H9 (cell line): ENCODE results near the gene WIZ. TPM values are rescaled to one million over a fixed set of nuclear protein-coding genes. Genes with fewer than 3 reads are reported as not detected.
"Not testable (repeated sequence)": the region's sequence is repeated elsewhere in the genome, so short reads cannot be mapped to it uniquely, and the experiment has no call there.

Source experiments
- DNase-seq: peaks from one replicate; pipeline ENCODE4 v3.0.0-alpha.2; 2017
- H2AFZ ChIP-seq: one replicate; pipeline ENCODE4 v1.6.1; 2013; ENCODE audit warnings: mild to moderate bottlenecking, low read length, control low read depth, moderate library complexity
- H2AK5ac ChIP-seq: 2 replicates; pipeline ENCODE4 v1.6.1; 2013; ENCODE audit warnings: low read length, control low read depth, mixed read lengths; ENCODE audit not compliant: insufficient read length
- H2BK120ac ChIP-seq: one replicate; pipeline ENCODE4 v1.6.1; 2013; ENCODE audit warnings: low read depth, mild to moderate bottlenecking, low read length, control low read depth, inconsistent platforms; ENCODE audit not compliant: poor library complexity, severe bottlenecking
- H2BK12ac ChIP-seq: 2 replicates; pipeline ENCODE4 v1.6.1; 2013; ENCODE audit warnings: low read length, control low read depth, mixed read lengths, low read depth; ENCODE audit not compliant: insufficient read length
- H2BK15ac ChIP-seq: 2 replicates; pipeline ENCODE4 v1.6.1; 2013; ENCODE audit warnings: low read depth, low read length, control low read depth
- H2BK20ac ChIP-seq: one replicate; pipeline ENCODE4 v1.6.1; 2013; ENCODE audit warnings: low read depth, mild to moderate bottlenecking, low read length, control low read depth, inconsistent platforms; ENCODE audit not compliant: poor library complexity, severe bottlenecking
- H2BK5ac ChIP-seq: 2 replicates; pipeline ENCODE4 v1.6.1; 2013; ENCODE audit warnings: low read length, control low read depth, mixed read lengths; ENCODE audit not compliant: insufficient read length
- H3K14ac ChIP-seq: 2 replicates; pipeline ENCODE4 v1.6.1; 2013; ENCODE audit warnings: low read length, control low read depth; ENCODE audit not compliant: insufficient read depth
- H3K18ac ChIP-seq: 2 replicates; pipeline ENCODE4 v1.6.1; 2013; ENCODE audit warnings: low read depth, mild to moderate bottlenecking, mixed read lengths, low read length, control low read depth; ENCODE audit not compliant: insufficient read length
- H3K23ac ChIP-seq: 2 replicates; pipeline ENCODE4 v1.6.1; 2013; ENCODE audit warnings: low read length, control low read depth, mixed read lengths, low read depth; ENCODE audit not compliant: insufficient read length
- H3K23me2 ChIP-seq: 2 replicates; pipeline ENCODE4 v1.6.1; 2013; ENCODE audit warnings: low read depth, mild to moderate bottlenecking, mixed read lengths, low read length, control low read depth; ENCODE audit not compliant: insufficient read length, poor library complexity, severe bottlenecking
- H3K27ac ChIP-seq: 2 replicates; pipeline ENCODE4 v1.5.1; 2013; ENCODE audit warnings: low read length, control low read depth, mixed read lengths, low read depth; ENCODE audit not compliant: insufficient read length
- H3K27me3 ChIP-seq: 2 replicates; pipeline ENCODE4 v1.6.1; 2013; ENCODE audit warnings: low read length, control low read depth, inconsistent platforms; ENCODE audit not compliant: insufficient read depth
- H3K4ac ChIP-seq: 2 replicates; pipeline ENCODE4 v1.6.1; 2013; ENCODE audit warnings: low read depth, mild to moderate bottlenecking, control low read depth, inconsistent platforms, low read length, moderate library complexity
- H3K4me1 ChIP-seq: 2 replicates; pipeline ENCODE4 v1.6.1; 2013; ENCODE audit warnings: low read length, control low read depth, inconsistent platforms; ENCODE audit not compliant: insufficient read depth
- H3K4me2 ChIP-seq: 2 replicates; pipeline ENCODE4 v1.6.1; 2013; ENCODE audit warnings: low read length, control low read depth, mixed read lengths; ENCODE audit not compliant: insufficient read length, insufficient read depth
- H3K56ac ChIP-seq: 2 replicates; pipeline ENCODE4 v1.6.1; 2013; ENCODE audit warnings: low read depth, mild to moderate bottlenecking, mixed read lengths, low read length, control low read depth; ENCODE audit not compliant: insufficient read length
- H3K79me1 ChIP-seq: 2 replicates; pipeline ENCODE4 v1.6.1; 2013; ENCODE audit warnings: low read depth, mild to moderate bottlenecking, moderate library complexity, low read length, control low read depth, inconsistent platforms; ENCODE audit not compliant: insufficient read depth, poor library complexity, severe bottlenecking
- H3K79me2 ChIP-seq: 2 replicates; pipeline ENCODE4 v1.6.1; 2013; ENCODE audit warnings: low read length, control low read depth, inconsistent platforms; ENCODE audit not compliant: insufficient read depth
- H3K9ac ChIP-seq: 2 replicates; pipeline ENCODE4 v1.6.1; 2013; ENCODE audit warnings: low read length, control low read depth, mixed read lengths; ENCODE audit not compliant: insufficient read length; ENCODE audit errors: extremely low read depth
- H3K9me3 ChIP-seq: one replicate; pipeline ENCODE4 v1.6.1; 2013; ENCODE audit warnings: low read depth, low read length, inconsistent platforms; ENCODE audit not compliant: control insufficient read depth
- H3T11ph ChIP-seq: one replicate; pipeline ENCODE4 v1.6.1; 2013; ENCODE audit warnings: mild to moderate bottlenecking, low read length, control low read depth, inconsistent platforms
- H4K20me1 ChIP-seq: one replicate; pipeline ENCODE4 v1.6.1; 2013; ENCODE audit not compliant: control insufficient read depth, insufficient read length, insufficient read depth
- H4K5ac ChIP-seq: 2 replicates; pipeline ENCODE4 v1.6.1; 2013; ENCODE audit warnings: low read depth, mild to moderate bottlenecking, mixed read lengths, low read length, control low read depth; ENCODE audit not compliant: insufficient read length
- H4K8ac ChIP-seq: replicated peaks from 2 replicates; pipeline ENCODE4 v1.6.1; 2013; ENCODE audit warnings: low read length, control low read depth, mixed read lengths, low read depth; ENCODE audit not compliant: insufficient read length
- H4K91ac ChIP-seq: 2 replicates; pipeline ENCODE4 v1.6.1; 2013; ENCODE audit warnings: low read depth, mild to moderate bottlenecking, moderate library complexity, mixed read lengths, low read length, control low read depth; ENCODE audit not compliant: insufficient read length
- H3K27ac Mint-ChIP-seq, 3 experiments: 2 replicates in 2 of 3; 3 replicates in 1 of 3; pipeline ENCODE4 v1.8.0; 2020 to 2021; ENCODE audit warnings: mixed read lengths in 3 of 3, mild to moderate bottlenecking in 1 of 3, moderate library complexity in 1 of 3
- H3K27me3 Mint-ChIP-seq: 2 replicates; pipeline ENCODE4 v1.8.0; 2021; ENCODE audit warnings: low read depth, mild to moderate bottlenecking, moderate library complexity, mixed read lengths
- H3K36me3 Mint-ChIP-seq, 3 experiments: 2 replicates in 2 of 3; 3 replicates in 1 of 3; pipeline ENCODE4 v1.8.0; 2020 to 2021; ENCODE audit warnings: low read depth in 3 of 3, mixed read lengths in 3 of 3; ENCODE audit not compliant: insufficient read depth in 1 of 3
- H3K4me1 Mint-ChIP-seq, 2 experiments: 2 replicates each; pipeline ENCODE4 v1.8.0; 2020; ENCODE audit warnings: mixed read lengths in 2 of 2
- H3K4me3 Mint-ChIP-seq, 2 experiments: 2 replicates in 1 of 2; 3 replicates in 1 of 2; pipeline ENCODE4 v1.8.0; 2020 to 2021; ENCODE audit warnings: mild to moderate bottlenecking in 2 of 2, mixed read lengths in 2 of 2, moderate library complexity in 1 of 2
- H3K9me3 Mint-ChIP-seq, 2 experiments: 2 replicates in 1 of 2; 3 replicates in 1 of 2; pipeline ENCODE4 v1.8.0; 2020; ENCODE audit warnings: mild to moderate bottlenecking in 2 of 2, mixed read lengths in 2 of 2, moderate library complexity in 1 of 2
- CTCF ChIP-seq: fragments of 200-600 bp; sonication (generic); conservative IDR thresholded peaks from 3 replicates; pipeline ENCODE4 v1.8.0; 2021; ENCODE audit warnings: antibody characterized with exemption, mild to moderate bottlenecking
- WGBS: extraction: QIAGEN DNeasy Blood & Tissue Kit; methylation state at CpG from one replicate; pipeline ENCODE4 v1.1.7; 2013; ENCODE audit warnings: missing lambda C conversion rate, low lambda C conversion rate, mixed read lengths; ENCODE audit not compliant: insufficient read length; ENCODE audit errors: extremely low coverage; 5-methylcytosine and 5-hydroxymethylcytosine counted together
- total RNA-seq: library from RNA; stranded (reverse); gene quantifications from 2 replicates; pipeline ENCODE4 v1.2.1, GENCODE V29; 2021

The WIZ gene
- total RNA-seq, 1 experiment from 2014 or later, result 33.3 TPM

GRCh38 chr19:15396436-15396835 is 53.3 kb downstream of the WIZ start:
- no CpG with 5 or more reads among the region's 3 CpGs for WGBS
- no peak for TF ChIP-seq CTCF
- Histone ChIP-seq H3K23me2 (no peaks in the 10 kb centered on the region), H3K27me3 (no peaks in the 10 kb centered on the region), H4K8ac (no peak overlapping the region), H4K20me1 (no peaks in the 10 kb centered on the region), H3K23ac (no peak overlapping the region), H3K14ac (no peak overlapping the region), H4K91ac (no peak overlapping the region), H3K9me3 (no peaks in the 10 kb centered on the region), H2BK20ac (no peak overlapping the region), H3K18ac (no peak overlapping the region), H2BK120ac (no peak overlapping the region), H3K9ac (no peak overlapping the region), H2BK12ac (no peak overlapping the region), H3K27ac (no peak overlapping the region), H2BK5ac (no peak overlapping the region), H3K56ac (no peak overlapping the region), H3T11ph (no peak overlapping the region), H2BK15ac (no peak overlapping the region), H3K79me1 (peaks cover 3% of the 10 kb centered on the region), H3K4me1 (no peaks in the 10 kb centered on the region), H4K5ac (no peak overlapping the region), H2AFZ (no peak overlapping the region), H3K4me2 (no peak overlapping the region), H2AK5ac (no peak overlapping the region), H3K79me2 (no peaks in the 10 kb centered on the region), H3K4ac (no peak overlapping the region)
- no peak overlapping the region for H3K4me3 Mint-ChIP-seq
- no peaks in the 10 kb centered on the region for H3K9me3 Mint-ChIP-seq
- H3K4me1 Mint-ChIP-seq, result no peaks in the 10 kb centered on the region
- H3K27me3 Mint-ChIP-seq, result no peaks in the 10 kb centered on the region
- DNase-seq, result no peak
- peaks cover 48 to 82% (median 78%) of the 10 kb centered on the region in 3 experiments for H3K36me3 Mint-ChIP-seq
- H3K27ac Mint-ChIP-seq, result peak overlapping the region in 2 of 3 experiments; percentile 39 to 58; a peak in 4 of 7 replicates

GRCh38 chr19:15395251-15395650 is 54.5 kb downstream of the WIZ start:
- H3K9ac ChIP-seq, H4K20me1 ChIP-seq, H2BK12ac ChIP-seq, H4K91ac ChIP-seq, H3K27ac ChIP-seq, H3K14ac ChIP-seq, H2AFZ ChIP-seq, H2BK120ac ChIP-seq, H3K4me1 Mint-ChIP-seq, H3K9me3 Mint-ChIP-seq, H3K56ac ChIP-seq, H3K27me3 ChIP-seq, H3K79me1 ChIP-seq, H3K9me3 ChIP-seq, H3K23ac ChIP-seq, DNase-seq, H2BK15ac ChIP-seq, H4K8ac ChIP-seq, H3K18ac ChIP-seq, H3K4ac ChIP-seq, H3K23me2 ChIP-seq, H2BK5ac ChIP-seq, H2BK20ac ChIP-seq, H2AK5ac ChIP-seq, H3K4me1 ChIP-seq, H3K4me2 ChIP-seq, H3K27me3 Mint-ChIP-seq, H3T11ph ChIP-seq, H3K79me2 ChIP-seq, H4K5ac ChIP-seq, H3K4me3 Mint-ChIP-seq: not testable (repeated sequence)
- no CpG with 5 or more reads among the region's 17 CpGs for WGBS
- Mint-ChIP-seq H3K27ac (0 out of 7 replicates have a peak overlapping the region, but pooled peaks of 1 of the 3 experiments have one; percentile 44), H3K36me3 (peaks cover 43 to 82% (median 77%) of the 10 kb centered on the region in 3 experiments)
